Posterior vena cava (tissue), 2 donors: ENCODE measurements around the gene CCNL2. TPM values are rescaled to one million over a fixed set of nuclear protein-coding genes. Genes with fewer than 3 reads are reported as not detected.
"Not testable (repeated sequence)": the region's sequence is repeated elsewhere in the genome, so short reads cannot be mapped to it uniquely, and the experiment has no call there.

Experiments
- DNase-seq: peaks from one replicate; pipeline ENCODE4 v3.0.0-alpha.2; 2020; ENCODE audit warnings: low spot score
- intact Hi-C, 2 donors: fragments of 100-400 bp; cut with DNase I; formaldehyde crosslinking; loops; one replicate each; pipeline versions ENCODE4 v1.14.1 to v1.14.2; 2022 to 2023
- total RNA-seq, 2 donors: library from RNA; stranded (reverse); fragmentation: NEBNext Ultra II Directional; extraction: Animal tissue kit (Norgen Biotek cat#: 25700); gene quantifications; one replicate each; pipeline ENCODE4 v1.2.1, GENCODE V29; 2021
- donor health status: DM: yes; HTN: yes; CAD: no.
- donor health status: DM: yes; HTN: yes; CAD: no.

CCNL2 gene
- total RNA-seq, 2 donors from 2014 or later = 102 to 109 TPM

- no peak for DNase-seq
- intact Hi-C loops = no loop called here
These were observed 23.5 kb upstream of the CCNL2 start for GRCh38 chr1:1422465-1423244.

GRCh38 chr1:1421907-1422464 lies 22.9 kb upstream of the CCNL2 start:
- no peak for DNase-seq
- intact Hi-C loops = no loop called here

- no peak for DNase-seq
- intact Hi-C loops = no loop called here
These were observed 22.2 kb upstream of the CCNL2 start, which contains the start of gene ANKRD65 for GRCh38 chr1:1421147-1421906. TSS of gene ANKRD65 (minus strand) at chr1:1421276. CDS start at chr1:1421005, 271 bp downstream.

GRCh38 chr1:1420654-1421141 lies 21.6 kb upstream of the CCNL2 start:
- peak; percentile 60 for DNase-seq
- intact Hi-C loops = no loop called here

- no peak for DNase-seq
- intact Hi-C loops = no loop called here
These were observed 20.9 kb upstream of the CCNL2 start for GRCh38 chr1:1419813-1420653.

- intact Hi-C loops = no loop called here
These were observed 20.3 kb upstream of the CCNL2 start for GRCh38 chr1:1419363-1419812.

GRCh38 chr1:1418464-1419362 lies 19.6 kb upstream of the CCNL2 start:
- intact Hi-C loops = no loop called here
- no peak for DNase-seq

More at GRCh38 chr1:1419363-1419812, 20.3 kb upstream of the CCNL2 start:
- DNase-seq = no peak

- intact Hi-C loops, DNase-seq: not testable (repeated sequence)
These were observed 18.8 kb upstream of the CCNL2 start for GRCh38 chr1:1417825-1418463.

- DNase-seq, intact Hi-C loops: not testable (repeated sequence)
These were observed 18.3 kb upstream of the CCNL2 start for GRCh38 chr1:1417396-1417795.

GRCh38 chr1:1415751-1416150 lies 16.6 kb upstream of the CCNL2 start:
- no peak for DNase-seq
- intact Hi-C loops = no loop called here

- intact Hi-C loops, DNase-seq: not testable (repeated sequence)
These were observed 13.3 kb upstream of the CCNL2 start for GRCh38 chr1:1412311-1412902.

- intact Hi-C loops = no loop called here
- DNase-seq = no peak
These were observed 12.5 kb upstream of the CCNL2 start for GRCh38 chr1:1411626-1412025.

GRCh38 chr1:1410238-1410637 lies 11.1 kb upstream of the CCNL2 start:
- DNase-seq, intact Hi-C loops: not testable (repeated sequence)

GRCh38 chr1:1407636-1408318 lies 8.6 kb upstream of the CCNL2 start:
- intact Hi-C loops = no loop called here
- no peak for DNase-seq

GRCh38 chr1:1406821-1407635 lies 7.9 kb upstream of the CCNL2 start, which contains the start of gene MRPL20:
TSS of gene MRPL20 (minus strand) at chr1:1407293. CDS start at chr1:1407217, 76 bp downstream.
- intact Hi-C loops = no loop called here
- peak; percentile 99 for DNase-seq
